Breast epithelium (tissue), 3 donors: ENCODE results near the gene AFP.

Experiments used
- CTCF ChIP-seq, 3 donors: fragments of 450-650 bp; IDR thresholded peaks; one replicate each; pipeline ENCODE4 v1.5.1; 2016 to 2017; ENCODE audit warnings: antibody characterized with exemption in 3 of 3, mild to moderate bottlenecking in 3 of 3, moderate library complexity in 3 of 3
- POLR2A ChIP-seq: fragments of 450-650 bp; IDR thresholded peaks from one replicate; pipeline ENCODE4 v1.6.1; 2016; ENCODE audit warnings: antibody characterized with exemption, mild to moderate bottlenecking, moderate library complexity
- POLR2AphosphoS5 ChIP-seq, 3 donors: sonication (generic); formaldehyde crosslinking; IDR thresholded peaks; one replicate each; pipeline ENCODE4 v1.6.1; 2017; ENCODE audit warnings: antibody characterized with exemption in 3 of 3

- no peak for TF ChIP-seq CTCF (IDR thresholded peaks at IDR 0.05)
- TF ChIP-seq POLR2A = no peak
- no peak for TF ChIP-seq POLR2AphosphoS5 (IDR thresholded peaks at IDR 0.05)
Measured at GRCh38 chr4:73419106-73420038, 16.6 kb upstream of the AFP start.
